ENCODE measurements around the gene CPD.

CPD gene

DNA sequence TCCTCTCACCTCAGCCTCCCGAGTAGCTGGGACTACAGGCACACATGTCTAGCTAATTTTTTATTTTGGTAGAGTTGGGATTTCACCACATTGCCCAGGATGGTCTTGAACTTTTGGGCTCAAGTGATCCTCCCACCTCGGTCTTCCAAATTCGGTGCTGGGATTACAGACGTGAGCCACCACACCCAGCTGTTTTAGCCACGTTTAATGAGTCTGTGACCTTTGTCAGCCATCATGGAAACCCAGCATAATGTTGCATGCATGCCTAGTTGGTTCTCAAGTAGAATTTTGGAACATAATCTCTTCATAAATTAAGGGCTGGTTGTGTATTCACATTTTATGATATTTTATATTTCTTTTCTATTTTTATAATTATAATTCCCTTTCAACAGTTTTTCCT is 140.4 kb downstream of the CPD start:
- DNase-seq: no peak

Measured in stimulated activated CD4-positive, alpha-beta T cell treated with anti-CD3 and anti-CD28 coated beads, Interleukin-4, amount 100 ng/mL, for 1 hour (primary cell).